SH-SY5Y (cell line): ENCODE data around the gene CD2AP.

Experiments
- GATA2 ChIP-seq: IDR thresholded peaks from 2 replicates; pipeline ENCODE4 v1.6.1; 2011; ENCODE audit warnings: mild to moderate bottlenecking, low read depth, low read length
- GATA3 ChIP-seq: IDR thresholded peaks from 2 replicates; pipeline ENCODE4 v1.6.1; 2011; ENCODE audit warnings: low read depth, mild to moderate bottlenecking, low read length, moderate library complexity

The CD2AP gene

DNA sequence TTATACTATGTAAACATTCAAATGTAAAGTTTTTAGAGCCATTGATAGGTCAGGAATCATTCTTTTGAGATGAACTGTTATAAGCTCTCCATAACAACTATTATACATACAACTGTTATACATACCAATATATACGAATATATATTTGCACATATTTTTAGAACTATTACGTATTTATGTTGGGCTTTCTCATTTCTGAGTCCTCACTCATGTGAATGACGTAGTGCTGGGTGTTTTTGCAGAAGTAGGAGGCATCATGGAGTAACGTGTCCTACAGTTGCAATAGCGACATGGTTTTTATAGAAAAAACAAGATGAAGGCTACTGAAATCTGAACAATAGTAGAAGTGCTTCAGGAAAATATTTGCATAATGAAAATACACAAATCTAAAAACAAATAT is 184.4 kb downstream of the CD2AP start:
- TF ChIP-seq GATA2 (no peak), GATA3 (no peak)

DNA sequence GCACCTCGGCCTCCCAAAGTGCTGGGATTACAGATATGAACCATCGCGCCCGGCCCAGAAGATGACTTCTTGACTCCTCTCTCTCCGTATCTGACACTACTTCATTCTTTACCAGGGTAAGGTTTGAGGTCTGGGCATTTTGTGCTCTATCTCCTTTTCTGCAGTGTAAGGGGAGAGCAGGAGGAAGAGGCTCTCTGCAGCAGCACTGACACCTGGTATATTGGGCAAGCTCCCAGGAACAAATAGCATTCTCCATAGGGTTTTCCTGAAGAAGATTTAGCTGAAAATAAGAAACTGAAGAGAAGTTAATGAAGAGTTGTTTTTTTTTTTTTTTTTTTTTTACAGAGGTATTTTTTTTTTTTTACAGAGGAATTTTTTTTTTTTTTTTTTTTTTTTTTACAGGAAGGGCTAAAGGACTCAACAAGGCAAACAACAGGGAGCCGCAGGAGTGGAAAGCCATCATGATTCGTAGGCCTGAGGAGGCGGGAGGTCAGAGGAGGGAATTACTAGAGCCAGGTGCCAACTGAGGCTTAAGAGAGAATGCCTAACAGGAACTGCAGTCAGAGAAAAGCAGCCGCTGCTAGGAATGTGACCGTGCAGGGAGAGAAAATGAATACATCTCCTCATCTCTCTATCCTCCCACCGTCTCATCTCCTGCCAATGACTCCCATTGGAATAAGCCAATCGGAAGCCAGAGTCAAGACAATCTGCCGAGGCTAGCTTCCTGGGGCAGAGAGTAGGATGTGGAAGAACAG is 186.1 kb downstream of the CD2AP start:
- no peak for TF ChIP-seq GATA2
- no peak for TF ChIP-seq GATA3

DNA sequence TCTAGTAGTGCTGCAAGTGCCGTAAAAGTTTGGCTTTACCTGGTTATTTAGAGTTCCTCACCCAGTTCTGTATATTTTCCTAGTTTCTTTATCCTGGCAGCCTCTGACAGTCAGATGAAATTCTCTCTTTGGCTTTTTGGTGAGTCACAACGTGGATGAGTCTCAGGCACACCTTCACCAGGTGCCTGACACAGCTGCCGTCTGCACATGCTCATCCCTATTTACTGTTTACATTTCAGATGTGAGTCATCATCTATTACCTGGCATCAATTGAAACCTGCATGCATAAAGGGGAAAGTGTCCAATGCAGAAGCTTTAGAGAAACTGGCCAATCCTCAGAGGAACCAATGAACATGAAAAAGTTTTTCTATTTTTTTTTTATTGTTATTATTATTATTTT is 187.5 kb downstream of the CD2AP start:
- TF ChIP-seq GATA2 (no peak), GATA3 (no peak)

DNA sequence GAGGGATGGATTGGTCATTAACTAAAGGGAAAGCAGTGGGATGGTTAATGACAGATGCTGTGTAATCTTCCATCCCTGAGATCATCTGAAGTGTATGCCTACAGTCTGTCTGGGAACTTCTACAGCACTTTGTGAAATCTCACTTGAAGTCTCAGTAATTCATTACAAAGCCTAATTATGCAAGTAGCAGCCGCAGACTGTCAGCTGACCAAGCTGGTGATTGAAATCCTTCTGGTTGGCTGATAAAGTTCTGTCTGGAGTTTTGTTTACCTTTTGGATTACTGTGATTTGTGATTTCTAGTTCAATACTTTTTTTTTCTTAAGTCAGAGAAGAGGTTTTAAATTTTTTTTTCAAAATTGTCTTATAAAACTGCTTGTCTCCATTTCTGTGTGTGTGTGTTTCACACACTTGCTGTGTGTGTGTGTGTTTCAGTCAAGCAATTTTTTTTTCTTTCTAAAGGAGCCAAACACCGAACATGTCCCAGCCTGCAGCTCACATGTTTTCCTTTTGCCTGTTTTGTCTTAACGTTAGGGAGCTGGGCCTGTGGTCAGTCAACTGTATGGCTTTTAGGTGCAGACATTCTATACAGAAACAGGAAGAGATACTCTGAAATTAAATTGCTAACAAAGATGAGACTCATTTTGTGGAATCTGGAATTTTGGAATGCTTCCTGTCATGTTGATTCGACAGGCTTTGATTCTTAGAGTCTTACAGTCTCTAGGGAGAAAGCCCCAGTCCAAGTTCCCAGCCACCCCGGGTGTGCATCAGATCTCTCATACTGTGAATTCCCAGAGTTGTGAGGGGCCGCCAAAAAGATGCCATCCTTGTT is 192.3 kb downstream of the CD2AP start:
- TF ChIP-seq GATA3 (no peak), GATA2 (no peak)

DNA sequence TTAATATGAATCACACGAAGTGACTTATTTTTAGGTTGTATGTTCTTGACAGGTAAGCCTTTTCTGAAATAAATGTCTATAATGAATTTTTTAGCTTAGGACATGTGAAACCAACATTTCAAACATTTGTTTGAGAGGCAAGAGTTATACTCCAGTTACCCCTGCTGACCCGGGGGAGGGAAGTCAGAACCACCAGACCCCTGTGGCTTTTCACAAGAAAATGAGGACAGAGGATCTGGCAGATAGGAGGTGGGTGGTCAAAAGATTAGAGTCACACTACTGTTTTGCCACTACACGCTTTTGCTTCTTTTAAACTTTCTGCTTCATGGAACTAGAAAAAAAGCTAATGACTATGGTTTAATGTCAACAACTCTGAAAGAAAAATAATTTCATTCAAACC is 193.3 kb downstream of the CD2AP start:
- TF ChIP-seq GATA3 (no peak), GATA2 (no peak)

DNA sequence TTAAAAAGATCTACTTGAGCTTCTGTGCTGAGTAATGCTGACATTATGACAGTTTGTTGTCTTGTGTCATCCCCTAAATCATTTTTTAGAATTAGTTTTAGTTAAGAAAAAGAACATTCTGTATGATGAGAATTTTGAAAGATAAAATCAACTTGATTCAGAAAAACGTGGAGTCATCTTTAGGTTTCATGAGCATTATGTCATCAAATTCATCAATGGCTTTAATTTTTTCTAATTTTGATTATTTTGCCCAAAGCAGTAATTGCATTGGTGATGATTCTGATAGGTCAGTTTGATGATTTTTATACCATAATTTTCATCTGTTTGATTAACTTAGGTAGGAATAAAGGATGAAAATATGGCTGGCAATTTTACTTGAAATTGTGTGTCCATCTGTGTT is 194.2 kb downstream of the CD2AP start:
- TF ChIP-seq GATA2, result no peak
- TF ChIP-seq GATA3, result no peak

DNA sequence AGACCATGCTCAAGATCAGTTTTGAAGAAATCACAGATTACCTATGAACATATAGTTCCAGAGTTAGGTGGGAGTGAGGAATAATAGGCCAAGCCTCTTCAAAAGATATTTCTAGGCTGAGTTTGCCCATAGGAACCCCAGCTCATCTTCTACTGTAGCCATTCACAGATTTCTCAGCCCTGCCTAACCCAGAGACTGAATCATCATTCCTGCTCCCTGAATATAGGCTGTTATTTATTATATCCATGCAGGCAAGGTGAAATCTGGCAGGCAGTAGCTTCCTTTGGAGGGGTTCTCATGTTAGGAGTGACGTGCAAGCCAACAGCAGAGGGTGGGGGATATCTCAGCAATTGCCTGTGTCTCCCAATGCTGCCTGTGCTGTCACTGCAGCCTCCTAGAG is 195.2 kb downstream of the CD2AP start:
- TF ChIP-seq GATA2 (no peak), GATA3 (no peak)

DNA sequence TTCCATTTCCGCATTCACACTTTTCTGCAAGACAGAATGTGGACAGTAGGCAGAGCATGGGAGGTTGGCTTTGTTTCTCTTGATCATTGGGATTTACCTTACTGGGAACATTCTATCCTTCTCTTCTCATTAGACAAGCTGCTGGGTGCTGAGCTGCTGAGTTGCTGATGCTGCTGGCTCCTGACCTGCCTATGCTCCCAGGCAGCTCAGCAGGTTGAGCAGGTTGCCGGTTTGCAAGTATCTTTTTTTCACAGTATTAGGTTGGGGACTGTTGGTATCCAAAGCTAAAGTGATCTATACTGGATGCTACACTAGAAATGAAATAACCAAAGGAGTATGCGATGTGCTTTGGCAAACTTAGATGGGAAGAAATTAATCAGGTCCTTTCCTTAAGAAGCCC is 197.1 kb downstream of the CD2AP start:
- TF ChIP-seq GATA2 (no peak), GATA3 (no peak)
